Upper lobe of right lung (tissue), 1 donor: Measurements from ENCODE around the gene TBCCD1. TPM values are rescaled to one million over a fixed set of nuclear protein-coding genes. Genes with fewer than 3 reads are reported as not detected.
"Not testable (repeated sequence)": the region's sequence is repeated elsewhere in the genome, so short reads cannot be mapped to it uniquely, and the experiment has no call there.

Experiments used
- ATAC-seq: fragments of 200-7000 bp; cut with Tn5 transposase; one replicate; pipeline ENCODE4 v1.9.1; 2020; ENCODE audit warnings: mild to moderate bottlenecking, moderate library complexity
- DNase-seq: peaks from one replicate; pipeline ENCODE4 v3.0.0-alpha.2; 2020
- H3K27ac ChIP-seq: fragments of 200-600 bp; one replicate; pipeline ENCODE4 v1.8.0; 2022
- H3K27me3 ChIP-seq: fragments of 200-600 bp; one replicate; pipeline ENCODE4 v1.8.0; 2022; ENCODE audit warnings: mild to moderate bottlenecking
- H3K36me3 ChIP-seq: fragments of 200-600 bp; one replicate; pipeline ENCODE4 v1.8.0; 2022
- H3K4me1 ChIP-seq: fragments of 200-600 bp; one replicate; pipeline ENCODE4 v1.8.0; 2022
- H3K4me3 ChIP-seq: fragments of 200-600 bp; one replicate; pipeline ENCODE4 v1.8.0; 2022; ENCODE audit warnings: mild to moderate bottlenecking
- H3K9me3 ChIP-seq: fragments of 200-600 bp; one replicate; pipeline ENCODE4 v1.8.0; 2022
- CTCF ChIP-seq: fragments of 200-600 bp; IDR thresholded peaks from one replicate; pipeline ENCODE4 v1.8.0; 2022; ENCODE audit warnings: antibody characterized with exemption
- intact Hi-C: fragments of 100-400 bp; cut with DNase I; formaldehyde crosslinking; loops from one replicate; pipeline ENCODE4 v1.11.0; 2022
- total RNA-seq: library from RNA; stranded (reverse); fragmentation: NEBNext Ultra II Directional; extraction: Animal tissue kit (Norgen Biotek cat#: 25700); gene quantifications from one replicate; pipeline ENCODE4 v1.2.1, GENCODE V29; 2021
- donor health status: DM: no; HTN: yes; CAD: no; lungs with severe emphysema.

TBCCD1 gene
- total RNA-seq, 1 donor from 2014 or later: 11.3 TPM

DNA sequence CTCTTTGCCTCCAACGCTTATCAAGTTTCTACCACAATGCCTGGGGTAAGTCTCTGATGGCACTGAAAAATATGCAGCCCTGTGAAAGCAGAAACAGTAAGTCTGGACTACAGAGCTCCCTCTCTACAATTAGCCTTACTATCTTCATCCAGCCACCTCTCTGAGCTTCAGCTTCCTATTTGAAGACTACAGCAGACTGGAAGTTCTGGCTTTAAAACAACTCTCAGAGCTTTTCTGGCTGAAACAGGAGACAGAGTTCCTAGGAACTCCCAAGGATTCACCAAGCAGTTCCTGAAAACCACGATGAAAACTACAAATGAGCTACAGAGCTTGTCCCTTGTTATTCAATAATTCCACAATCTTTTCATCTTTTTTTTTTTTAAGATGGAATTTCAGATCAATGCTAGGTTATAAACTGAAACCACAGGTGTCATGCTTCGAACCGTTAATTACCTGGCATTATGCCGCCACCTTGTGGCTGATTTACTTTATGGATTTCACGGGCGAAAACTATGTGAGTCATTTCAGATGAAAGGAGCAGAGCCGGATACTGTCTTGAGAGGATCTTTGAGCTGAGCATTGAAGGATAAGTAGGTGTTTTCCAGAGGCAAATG lies 26.8 kb downstream of the TBCCD1 start:
- H3K4me3 ChIP-seq: no peak overlapping the region
- no peaks in the 10 kb centered on the region for H3K9me3 ChIP-seq
- intact Hi-C loops: no loop called here
- TF ChIP-seq CTCF: peak; percentile 76
- H3K4me1 ChIP-seq: peaks cover 4% of the 10 kb centered on the region
- no peaks in the 10 kb centered on the region for H3K27me3 ChIP-seq
- H3K36me3 ChIP-seq: peaks cover 13% of the 10 kb centered on the region
- peak; percentile 89 for ATAC-seq
- H3K27ac ChIP-seq: no peak overlapping the region
- no peak for DNase-seq

DNA sequence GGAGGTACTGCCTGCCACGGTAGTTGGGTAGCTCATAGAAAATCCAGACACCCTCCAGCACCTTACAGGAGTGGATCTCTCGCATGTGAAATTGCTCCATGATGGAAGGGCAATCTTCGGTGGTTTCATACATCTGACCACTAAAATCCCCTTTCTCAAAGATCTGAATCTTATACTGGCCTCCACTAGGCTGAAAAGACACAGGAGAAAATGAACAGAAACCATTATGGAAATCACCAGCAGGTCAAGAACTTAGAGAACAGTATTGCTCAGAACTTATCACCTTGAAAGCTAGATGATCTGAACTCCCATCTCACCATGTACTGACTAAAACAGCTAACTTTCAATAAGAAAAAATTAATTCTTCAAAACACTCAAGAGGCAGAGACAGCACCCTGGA lies 28.4 kb downstream of the TBCCD1 start:
- H3K4me1 ChIP-seq: peaks cover 4% of the 10 kb centered on the region
- DNase-seq (no peak), ATAC-seq (no peak)
- intact Hi-C loops: loop anchor here (10.0 kb wide), 2 partner anchors 274 to 554 kb away; no protein-coding TSS in a partner anchor
- H3K27ac ChIP-seq: no peak overlapping the region
- H3K27me3 ChIP-seq: no peaks in the 10 kb centered on the region
- TF ChIP-seq CTCF: no peak
- H3K36me3 ChIP-seq: peaks cover 5% of the 10 kb centered on the region
- no peaks in the 10 kb centered on the region for H3K9me3 ChIP-seq
- H3K4me3 ChIP-seq: no peak overlapping the region

DNA sequence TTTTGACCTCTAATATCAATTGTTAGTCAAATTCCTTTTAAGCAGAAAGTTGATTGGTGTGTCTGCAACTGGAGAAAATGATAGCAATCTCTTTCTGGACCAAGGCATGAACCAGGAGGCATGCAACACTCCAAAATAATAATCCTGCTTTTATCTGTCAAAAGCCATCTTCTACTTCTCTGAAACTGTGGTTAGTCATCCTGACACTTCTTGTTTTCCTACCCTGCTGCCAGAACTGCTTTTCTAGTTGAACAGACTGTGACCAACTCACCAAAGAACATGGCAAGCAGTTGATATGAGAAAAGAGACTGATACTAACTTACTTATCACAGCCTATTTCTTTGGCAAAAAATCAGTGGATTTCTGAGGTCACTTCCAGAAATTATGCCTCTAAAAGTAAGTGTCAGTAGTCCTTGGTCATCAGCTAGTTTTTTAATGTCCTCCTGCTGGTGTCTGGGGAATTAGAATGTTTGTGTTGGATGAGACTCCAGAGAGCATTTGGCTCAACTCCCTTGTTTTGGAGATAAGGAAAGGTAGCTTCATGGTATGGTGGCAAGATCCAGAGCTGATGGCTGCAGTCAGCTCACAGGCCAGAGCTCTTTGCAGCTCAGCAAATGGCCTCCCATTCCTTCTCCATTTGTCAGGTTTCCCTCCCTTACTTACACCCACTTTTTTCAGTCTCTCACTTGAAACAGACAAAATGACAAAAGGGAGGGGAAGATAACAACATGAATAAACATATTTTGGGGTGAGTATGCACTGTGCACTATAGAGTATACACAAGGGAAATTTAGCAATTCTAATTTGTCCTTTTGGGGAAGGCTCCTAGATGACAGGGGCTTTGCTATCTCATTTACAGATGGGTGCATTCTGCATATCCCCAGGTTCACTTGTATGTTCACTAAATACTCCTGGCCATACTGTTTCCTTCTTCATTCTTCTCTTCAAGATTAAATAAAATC lies 30.0 kb downstream of the TBCCD1 start:
- ATAC-seq (no peak), DNase-seq (no peak)
- Histone ChIP-seq H3K4me1 (peaks cover 4% of the 10 kb centered on the region), H3K27me3 (no peaks in the 10 kb centered on the region), H3K27ac (no peak overlapping the region), H3K36me3 (no peaks in the 10 kb centered on the region), H3K4me3 (no peak overlapping the region), H3K9me3 (no peaks in the 10 kb centered on the region)
- no peak for TF ChIP-seq CTCF
- intact Hi-C loops: loop anchor here (10.0 kb wide), 2 partner anchors 272 to 552 kb away; no protein-coding TSS in a partner anchor

DNA sequence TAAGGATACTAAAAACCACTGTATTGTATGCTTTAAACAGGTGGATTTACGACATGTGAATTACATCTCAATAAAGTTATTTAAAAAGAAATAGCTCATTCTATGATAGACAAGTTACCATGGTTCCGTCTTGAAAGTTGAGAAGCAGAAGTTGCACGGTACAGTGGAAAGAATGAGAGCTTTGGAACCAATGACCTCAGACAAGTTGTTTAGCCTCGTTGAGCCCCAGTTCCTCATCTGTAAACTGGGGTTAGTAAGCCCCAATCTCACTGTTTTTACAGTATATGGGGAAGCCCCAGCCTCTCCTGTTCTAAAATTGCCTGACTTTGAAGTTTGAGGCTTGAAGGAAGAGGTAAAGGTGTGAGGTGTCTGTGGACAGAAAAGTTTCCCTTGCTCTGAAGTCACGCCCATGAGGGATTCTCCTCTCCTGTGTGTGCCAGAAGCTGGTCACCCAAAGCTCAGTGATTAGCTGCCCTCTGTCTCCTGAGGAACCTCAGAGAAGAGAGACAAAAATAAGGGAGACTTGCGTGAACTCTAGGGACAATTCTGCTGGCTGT lies 32.9 kb downstream of the TBCCD1 start:
- Histone ChIP-seq H3K27me3 (no peaks in the 10 kb centered on the region), H3K4me3 (no peak overlapping the region), H3K9me3 (no peaks in the 10 kb centered on the region), H3K4me1 (no peaks in the 10 kb centered on the region), H3K27ac (no peak overlapping the region), H3K36me3 (no peaks in the 10 kb centered on the region)
- TF ChIP-seq CTCF: no peak
- intact Hi-C loops: loop anchor here (10.0 kb wide), 2 partner anchors 269 to 549 kb away; no protein-coding TSS in a partner anchor
- ATAC-seq (peak; percentile 79), DNase-seq (no peak)

DNA sequence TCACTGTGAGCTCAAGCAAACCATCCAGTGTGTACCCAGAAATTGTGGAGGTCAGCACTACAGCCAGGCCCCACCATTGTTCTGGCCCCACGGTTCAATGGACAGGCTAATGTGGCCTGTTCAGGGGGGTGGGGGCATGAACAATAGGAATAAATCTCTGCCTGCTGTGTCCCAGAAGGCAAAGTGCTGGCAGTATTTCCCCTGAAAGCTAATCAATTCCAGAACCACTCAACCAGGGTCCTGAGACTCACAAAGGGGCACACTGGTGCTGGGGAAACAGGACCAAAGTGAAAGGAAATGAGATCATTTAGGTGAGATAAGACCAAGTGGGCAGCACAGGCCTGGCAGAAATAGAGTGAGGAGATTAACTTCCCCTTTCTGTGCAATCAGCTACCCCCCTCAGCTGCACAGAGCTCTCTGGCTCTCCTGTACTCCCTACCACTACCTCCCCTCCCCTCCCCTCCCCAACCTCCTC lies 34.5 kb downstream of the TBCCD1 start:
- ATAC-seq (peak; percentile 60), DNase-seq (no peak)
- Histone ChIP-seq H3K4me1 (no peaks in the 10 kb centered on the region), H3K4me3 (no peak overlapping the region), H3K9me3 (no peaks in the 10 kb centered on the region), H3K36me3 (no peaks in the 10 kb centered on the region), H3K27me3 (no peaks in the 10 kb centered on the region), H3K27ac (no peak overlapping the region)
- intact Hi-C loops: loop anchor here (10.0 kb wide), 2 partner anchors 268 to 548 kb away; no protein-coding TSS in a partner anchor
- TF ChIP-seq CTCF: no peak

GRCh38 chr3:186531694-186532093 lies 35.4 kb downstream of the TBCCD1 start:
- not testable (repeated sequence) for H3K4me1 ChIP-seq, H3K9me3 ChIP-seq, DNase-seq, H3K27me3 ChIP-seq, H3K36me3 ChIP-seq, ATAC-seq, H3K4me3 ChIP-seq, H3K27ac ChIP-seq
- intact Hi-C loops: loop anchor here (10.0 kb wide), 2 partner anchors 267 to 547 kb away; no protein-coding TSS in a partner anchor
